ENCODE results near the gene UNK. TPM values are rescaled to one million over a fixed set of nuclear protein-coding genes. Genes with fewer than 3 reads are reported as not detected.

UNK gene
- total RNA-seq, 1 experiment from 2014 or later = 49.0 TPM

DNA sequence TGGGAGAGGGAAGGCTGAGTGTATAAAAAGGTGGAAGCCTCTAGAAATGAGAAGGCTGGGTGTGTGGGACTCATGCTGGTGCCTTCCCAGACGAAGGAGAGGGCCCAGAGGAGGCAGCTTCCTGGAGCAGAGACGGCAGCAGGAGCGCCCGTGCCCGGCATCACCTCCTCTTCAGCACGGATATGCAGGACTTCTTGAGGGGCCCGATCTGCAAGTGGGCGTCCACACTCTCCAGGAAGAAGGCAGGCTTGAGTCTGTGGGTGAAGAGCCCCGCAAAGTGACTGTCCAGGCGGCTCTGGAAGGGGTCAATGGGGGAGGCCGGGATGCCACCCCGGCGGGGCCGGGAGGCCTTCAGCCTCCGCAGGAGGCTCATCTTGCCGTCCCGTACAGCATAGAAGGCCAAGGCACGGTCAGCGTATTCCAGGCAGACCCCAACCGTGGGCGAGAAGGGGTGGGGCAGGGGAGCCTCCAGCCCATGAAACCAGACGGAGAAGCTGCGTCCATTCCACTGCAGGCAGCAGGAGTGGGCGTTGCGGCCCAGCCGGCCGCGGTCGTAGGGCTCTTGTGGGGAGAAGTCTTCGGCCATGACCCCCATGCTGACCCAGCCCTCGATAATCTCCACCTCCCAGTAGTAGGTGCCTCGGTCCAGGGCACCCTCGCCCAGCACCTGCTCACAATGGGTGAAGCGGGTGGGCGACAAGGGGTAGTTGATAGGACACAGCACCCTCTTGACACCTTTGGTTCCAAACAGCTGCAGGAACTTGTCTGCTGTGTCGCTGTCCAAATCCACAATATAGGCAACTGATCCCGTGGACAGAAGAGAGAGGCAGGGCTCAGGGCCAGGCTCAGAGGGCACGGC, 89.9 kb downstream of the UNK start:
- H3K9ac ChIP-seq (ENCODE audit: low read length) = no peak overlapping the region
- no peaks in the 10 kb centered on the region for H3K9me3 ChIP-seq (ENCODE audit: low read length)
- no peaks in the 10 kb centered on the region for H3K27me3 ChIP-seq (ENCODE audit: low read length)
- H3K4me1 ChIP-seq (ENCODE audit: low read length) = peaks cover 31% of the 10 kb centered on the region
- no peaks in the 10 kb centered on the region for H3K36me3 ChIP-seq (ENCODE audit: insufficient read depth, low read length)
- no peaks in the 10 kb centered on the region for H3K79me2 ChIP-seq (ENCODE audit: low read length)
- no peaks in the 10 kb centered on the region for H3K9me2 ChIP-seq (replicated peaks; ENCODE audit: insufficient read depth, low read length)
- no peak overlapping the region for H3K4me2 ChIP-seq (ENCODE audit: low read depth, low read length, poor library complexity, severe bottlenecking)
- no peak overlapping the region for H3K4me3 ChIP-seq (ENCODE audit: low read length)
- DNase-seq = no peak
- H4K20me1 ChIP-seq (ENCODE audit: insufficient read depth, low read depth, low read length) = no peaks in the 10 kb centered on the region
- no peak overlapping the region for H2AFZ ChIP-seq (ENCODE audit: low read length)
- no peak overlapping the region for H3K27ac ChIP-seq (ENCODE audit: low read length)

Other genes starting within 250 kb of the UNK start
- gene MYO15B, start 197.0 kb upstream of the UNK start, total RNA-seq (2014; rRNA removed; shearing (Covaris generic); ENCODE audit: low replicate concordance) = 3.8 and 8.0 TPM in 2 replicates
- gene SMIM5, start 151.4 kb upstream of the UNK start, total RNA-seq (2014; rRNA removed; shearing (Covaris generic); ENCODE audit: low replicate concordance) = not detected in 2 replicates
- 29.4 and 68.7 TPM in 2 replicates for gene RECQL5, start 117.7 kb upstream of the UNK start, total RNA-seq (2014; rRNA removed; shearing (Covaris generic); ENCODE audit: low replicate concordance)
- 26.5 and 49.2 TPM in 2 replicates for gene SAP30BP, start 117.5 kb upstream of the UNK start, total RNA-seq (2014; rRNA removed; shearing (Covaris generic); ENCODE audit: low replicate concordance)
- gene ITGB4, start 63.3 kb upstream of the UNK start, total RNA-seq (2014; rRNA removed; shearing (Covaris generic); ENCODE audit: low replicate concordance) = 0.11 and 0.19 TPM in 2 replicates
- 23.9 and 28.3 TPM in 2 replicates for gene GALK1, start 19.6 kb upstream of the UNK start, total RNA-seq (2014; rRNA removed; shearing (Covaris generic); ENCODE audit: low replicate concordance)
- gene UNC13D, start 59.6 kb downstream of the UNK start, total RNA-seq (2014; rRNA removed; shearing (Covaris generic); ENCODE audit: low replicate concordance) = 30.9 and 52.5 TPM in 2 replicates
- gene WBP2, start 70.5 kb downstream of the UNK start, total RNA-seq (2014; rRNA removed; shearing (Covaris generic); ENCODE audit: low replicate concordance) = 27.9 and 42.7 TPM in 2 replicates
- 7.9 and 16.4 TPM in 2 replicates for gene TRIM47, start 93.8 kb downstream of the UNK start, total RNA-seq (2014; rRNA removed; shearing (Covaris generic); ENCODE audit: low replicate concordance)
- gene TRIM65, start 112.1 kb downstream of the UNK start, total RNA-seq (2014; rRNA removed; shearing (Covaris generic); ENCODE audit: low replicate concordance) = 18.4 and 39.5 TPM in 2 replicates
- 33.5 and 42.7 TPM in 2 replicates for gene MRPL38, start 120.1 kb downstream of the UNK start, total RNA-seq (2014; rRNA removed; shearing (Covaris generic); ENCODE audit: low replicate concordance)
- 13.5 and 37.0 TPM in 2 replicates for gene FBF1, start 156.2 kb downstream of the UNK start, total RNA-seq (2014; rRNA removed; shearing (Covaris generic); ENCODE audit: low replicate concordance)
- 18.2 and 22.5 TPM in 2 replicates for gene ACOX1, start 194.4 kb downstream of the UNK start, total RNA-seq (2014; rRNA removed; shearing (Covaris generic); ENCODE audit: low replicate concordance)
- 5.7 and 23.0 TPM in 2 replicates for gene TEN1, start 194.4 kb downstream of the UNK start, total RNA-seq (2014; rRNA removed; shearing (Covaris generic); ENCODE audit: low replicate concordance)
- gene CDK3, start 216.0 kb downstream of the UNK start, total RNA-seq (2014; rRNA removed; shearing (Covaris generic); ENCODE audit: low replicate concordance) = 4.7 and 5.1 TPM in 2 replicates
- gene EVPL, start 242.5 kb downstream of the UNK start, total RNA-seq (2014; rRNA removed; shearing (Covaris generic); ENCODE audit: low replicate concordance) = 0.07 and 0.29 TPM in 2 replicates